BJ (cell line): ENCODE measurements around the gene ARHGAP26. TPM values are rescaled to one million over a fixed set of nuclear protein-coding genes. Genes with fewer than 3 reads are reported as not detected.
A peak's percentile ranks its signal among the peaks of the same experiment; 100 is the strongest.

Source experiments
- CTCF ChIA-PET: fragments of 350-600 bp; formaldehyde crosslinking; extraction: SDS; loops from one replicate; lab custom pipeline; 2021; ENCODE audit warnings: antibody characterized with exemption, inconsistent platforms; lab: Yijun Ruan, JAX
- POLR2A ChIA-PET: fragments of 300-600 bp; sonication (Branson Sonifier 250); formaldehyde crosslinking; extraction: SDS; loops from one replicate; lab custom pipeline; 2021; ENCODE audit warnings: antibody characterized with exemption; lab: Charles Lee
- DNase-seq: peaks from one replicate; pipeline ENCODE4 v3.0.0-alpha.2; 2011; ENCODE audit warnings: low read depth
- H3K27me3 ChIP-seq: 2 replicates; pipeline ENCODE4 v1.6.0; 2011; ENCODE audit warnings: low read length; ENCODE audit not compliant: control insufficient read depth, insufficient read depth
- H3K36me3 ChIP-seq: 2 replicates; pipeline ENCODE4 v1.5.1; 2011; ENCODE audit warnings: low read length; ENCODE audit not compliant: control insufficient read depth, insufficient read depth
- H3K4me3 ChIP-seq: 2 replicates; pipeline ENCODE4 v1.5.1; 2011; ENCODE audit warnings: low read depth, mild to moderate bottlenecking, control low read depth, low read length
- polyA plus RNA-seq: library from polyadenylated mRNA; depleted of rRNA; stranded (reverse); fragments of >200 nt; gene quantifications from 2 replicates; pipeline ENCODE4 v1.2.3, GENCODE V29; 2011
- TF ChIP-seq, protein P1 (sequence below): IDR thresholded peaks from 2 replicates; pipeline ENCODE4 v1.5.1; 2011; ENCODE audit warnings: low read depth, mild to moderate bottlenecking, control low read depth, inconsistent platforms, low read length, moderate library complexity; ENCODE audit not compliant: insufficient read depth

The ARHGAP26 gene
- polyA plus RNA-seq, 1 experiment, result 4.8 TPM

DNA sequence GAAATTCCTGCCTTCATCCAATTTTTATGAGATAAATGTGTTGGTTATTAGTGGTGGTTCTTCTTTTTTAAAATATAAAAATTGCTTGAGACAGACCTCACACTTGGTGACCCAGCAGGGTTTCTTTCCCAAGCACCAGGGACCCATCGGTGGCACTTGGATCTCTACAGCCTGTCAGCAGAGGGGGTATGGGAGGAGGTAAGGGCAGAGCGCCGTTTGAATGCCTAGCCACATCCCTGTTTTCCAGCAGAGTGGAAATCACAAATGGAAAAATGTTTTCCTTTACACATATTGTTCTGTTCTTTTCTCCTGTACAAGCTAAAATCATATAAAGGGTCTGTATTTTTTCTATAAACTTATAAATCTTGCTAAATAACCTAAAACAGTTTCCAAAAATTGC is 385.3 kb downstream of the ARHGAP26 start:
- POLR2A ChIA-PET, result no interaction called here
- CTCF ChIA-PET, result interaction anchor here (1.3 kb wide), 1 partner anchor 245 kb away, joined by 5 read pairs; no protein-coding TSS in a partner anchor
- Histone ChIP-seq H3K36me3 (no peaks in the 10 kb centered on the region), H3K4me3 (no peak overlapping the region), H3K27me3 (no peaks in the 10 kb centered on the region)
- no peak for DNase-seq
- TF ChIP-seq, protein P1, sequence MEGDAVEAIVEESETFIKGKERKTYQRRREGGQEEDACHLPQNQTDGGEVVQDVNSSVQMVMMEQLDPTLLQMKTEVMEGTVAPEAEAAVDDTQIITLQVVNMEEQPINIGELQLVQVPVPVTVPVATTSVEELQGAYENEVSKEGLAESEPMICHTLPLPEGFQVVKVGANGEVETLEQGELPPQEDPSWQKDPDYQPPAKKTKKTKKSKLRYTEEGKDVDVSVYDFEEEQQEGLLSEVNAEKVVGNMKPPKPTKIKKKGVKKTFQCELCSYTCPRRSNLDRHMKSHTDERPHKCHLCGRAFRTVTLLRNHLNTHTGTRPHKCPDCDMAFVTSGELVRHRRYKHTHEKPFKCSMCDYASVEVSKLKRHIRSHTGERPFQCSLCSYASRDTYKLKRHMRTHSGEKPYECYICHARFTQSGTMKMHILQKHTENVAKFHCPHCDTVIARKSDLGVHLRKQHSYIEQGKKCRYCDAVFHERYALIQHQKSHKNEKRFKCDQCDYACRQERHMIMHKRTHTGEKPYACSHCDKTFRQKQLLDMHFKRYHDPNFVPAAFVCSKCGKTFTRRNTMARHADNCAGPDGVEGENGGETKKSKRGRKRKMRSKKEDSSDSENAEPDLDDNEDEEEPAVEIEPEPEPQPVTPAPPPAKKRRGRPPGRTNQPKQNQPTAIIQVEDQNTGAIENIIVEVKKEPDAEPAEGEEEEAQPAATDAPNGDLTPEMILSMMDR, result peak; percentile 42

DNA sequence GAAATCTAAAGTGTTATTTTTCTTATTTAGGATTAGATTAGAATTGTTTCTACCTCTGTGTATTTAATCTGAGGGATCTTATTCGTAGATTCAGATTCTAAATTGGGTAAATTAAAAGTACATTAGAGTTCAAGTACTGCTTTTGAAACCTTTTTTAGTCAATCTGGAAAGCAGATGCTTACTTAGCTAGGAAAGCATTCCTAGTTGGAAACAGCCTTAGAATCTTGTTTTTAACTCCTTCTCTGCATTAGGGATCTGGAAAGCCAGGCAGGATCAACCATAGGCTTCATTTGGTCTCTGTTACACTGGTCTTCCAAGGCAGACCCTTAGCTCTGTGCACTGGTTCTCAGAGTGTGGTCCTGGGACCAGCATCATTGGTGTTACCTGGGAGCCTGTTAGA is 385.9 kb downstream of the ARHGAP26 start:
- POLR2A ChIA-PET, result no interaction called here
- Histone ChIP-seq H3K27me3 (no peaks in the 10 kb centered on the region), H3K4me3 (no peak overlapping the region), H3K36me3 (no peaks in the 10 kb centered on the region)
- CTCF ChIA-PET, result no interaction called here
- TF ChIP-seq, protein P1, result no peak
- DNase-seq, result no peak

DNA sequence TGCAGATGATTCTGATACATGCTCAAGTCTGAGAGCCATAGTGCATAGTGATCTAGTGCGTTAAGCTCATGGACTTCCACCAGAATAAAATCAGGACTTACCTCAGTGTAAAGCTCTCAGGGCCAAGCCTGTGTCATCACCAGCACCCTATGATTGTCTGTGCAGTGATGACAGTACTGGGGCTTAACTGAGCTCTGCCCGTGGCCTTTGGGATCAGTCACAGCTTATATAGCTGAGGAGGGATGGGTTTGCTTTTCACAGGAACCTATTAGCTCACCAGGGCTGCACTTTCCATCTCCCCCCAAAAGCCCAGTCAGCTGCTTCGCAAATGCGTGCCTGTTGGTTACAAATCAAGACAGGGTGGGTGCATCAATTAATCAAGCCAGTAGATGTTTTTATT is 386.4 kb downstream of the ARHGAP26 start:
- CTCF ChIA-PET, result interaction anchor here (0.6 kb wide), 1 partner anchor 14 kb away, joined by 4 read pairs; no protein-coding TSS in a partner anchor
- Histone ChIP-seq H3K27me3 (no peaks in the 10 kb centered on the region), H3K4me3 (no peak overlapping the region), H3K36me3 (no peaks in the 10 kb centered on the region)
- TF ChIP-seq, protein P1, result no peak
- DNase-seq, result no peak
- POLR2A ChIA-PET, result no interaction called here

DNA sequence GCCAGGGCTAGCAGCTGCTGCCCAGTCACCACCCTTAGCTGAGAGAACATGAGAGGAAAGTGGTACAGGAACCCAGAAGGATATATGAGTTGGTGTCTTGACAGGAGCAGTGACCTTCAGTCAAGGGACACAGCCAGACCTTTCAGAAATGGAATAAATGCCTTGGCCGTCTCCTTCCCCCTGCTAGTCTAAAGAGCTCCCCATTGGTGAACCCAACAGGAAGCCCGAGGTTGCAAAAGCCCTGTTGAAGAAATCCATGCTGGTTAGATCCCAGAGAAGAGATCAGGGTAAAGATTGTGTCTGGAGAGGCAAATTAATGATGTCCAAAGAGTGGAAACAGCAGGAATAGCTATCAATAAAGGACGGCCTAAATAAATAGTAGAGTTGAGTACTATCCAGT is 388.9 kb downstream of the ARHGAP26 start:
- DNase-seq, result no peak
- ChIA-PET POLR2A (no interaction called here), CTCF (interaction anchor here (1.0 kb wide), 1 partner anchor 80 kb away, joined by 3 read pairs; no protein-coding TSS in a partner anchor)

DNA sequence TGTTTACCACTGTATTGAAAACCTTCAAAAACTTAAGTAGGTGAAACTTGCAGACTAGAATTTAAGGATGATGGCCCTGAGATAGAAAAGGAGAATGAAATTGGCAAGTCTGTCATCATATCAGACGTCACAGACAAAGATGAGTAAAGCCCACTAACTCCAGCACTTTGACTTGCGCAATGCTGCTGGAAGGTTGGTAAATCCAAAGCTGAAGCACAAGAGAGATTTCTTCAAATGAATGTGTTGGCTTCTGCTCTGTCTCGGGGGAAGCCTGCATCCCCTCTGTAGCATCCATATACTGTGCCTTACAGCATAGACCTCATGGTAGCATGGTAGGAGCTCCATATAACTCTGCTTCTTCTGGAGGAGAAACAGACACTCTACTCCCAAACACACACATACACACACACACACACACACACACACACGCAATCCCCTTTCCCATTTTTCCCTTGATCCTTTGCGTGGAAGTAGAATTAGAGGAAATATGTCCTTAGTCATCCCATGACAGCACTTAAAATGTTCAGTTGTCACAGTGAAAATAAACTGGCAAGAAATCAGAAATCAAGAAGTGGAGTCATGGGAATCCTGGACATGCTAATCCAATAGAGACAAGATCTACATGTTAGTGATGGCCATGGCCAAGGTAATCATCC is 391.8 kb downstream of the ARHGAP26 start:
- TF ChIP-seq, protein P1, result no peak
- DNase-seq, result no peak
- no peaks in the 10 kb centered on the region for H3K27me3 ChIP-seq
- ChIA-PET CTCF (interaction anchor here (0.5 to 1.2 kb wide), 4 partner anchors 35 to 235 kb away, joined by 3 to 6 read pairs (median 4); no protein-coding TSS in a partner anchor), POLR2A (no interaction called here)
- H3K36me3 ChIP-seq, result no peaks in the 10 kb centered on the region
- no peak overlapping the region for H3K4me3 ChIP-seq

More for the DNA sequence above, 388.9 kb downstream of the ARHGAP26 start:
- Histone ChIP-seq H3K4me3 (no peak overlapping the region), H3K36me3 (no peaks in the 10 kb centered on the region), H3K27me3 (no peaks in the 10 kb centered on the region)
- TF ChIP-seq, protein P1, result no peak
